Measurements from ENCODE around the gene BRAF.

BRAF gene

GRCh38 chr7:140898786-140899536 is 25.8 kb downstream of the BRAF start:
- DNase-seq (ENCODE audit: extremely low spot score) = no peak
- POLR2A ChIA-PET = no interaction called here
- TF ChIP-seq CTCF (IDR thresholded peaks at IDR 0.05; ENCODE audit: control extremely low read depth, extremely low read depth, low read depth, missing control alignments) = no peak
- CTCF ChIA-PET = interaction anchor here (1.3 to 2.2 kb wide), 3 partner anchors 9 to 68 kb away, joined by 3 to 8 read pairs (median 4); no protein-coding TSS in a partner anchor

- no peak for TF ChIP-seq CTCF (IDR thresholded peaks at IDR 0.05; ENCODE audit: control extremely low read depth, extremely low read depth, low read depth, missing control alignments)
- ChIA-PET POLR2A (no interaction called here), CTCF (no interaction called here)
- no peak for DNase-seq (ENCODE audit: extremely low spot score)
Measured at GRCh38 chr7:140896996-140897395, 27.7 kb downstream of the BRAF start.

GRCh38 chr7:140889645-140890044 is 35.1 kb downstream of the BRAF start:
- ChIA-PET CTCF (interaction anchor here (1.2 to 2.2 kb wide), 4 partner anchors 9 to 78 kb away, joined by 3 to 8 read pairs (median 4); no protein-coding TSS in a partner anchor), POLR2A (no interaction called here)
- DNase-seq (ENCODE audit: extremely low spot score) = no peak
- TF ChIP-seq CTCF (IDR thresholded peaks at IDR 0.05; ENCODE audit: control extremely low read depth, extremely low read depth, low read depth, missing control alignments) = no peak

GRCh38 chr7:140889150-140889549 is 35.6 kb downstream of the BRAF start:
- ChIA-PET CTCF (interaction anchor here (1.3 to 2.2 kb wide), 3 partner anchors 9 to 34 kb away, joined by 3 to 8 read pairs (median 4); no protein-coding TSS in a partner anchor), POLR2A (no interaction called here)
- no peak for DNase-seq (ENCODE audit: extremely low spot score)
- TF ChIP-seq CTCF (IDR thresholded peaks at IDR 0.05; ENCODE audit: control extremely low read depth, extremely low read depth, low read depth, missing control alignments) = no peak

GRCh38 chr7:140888087-140888486 is 36.6 kb downstream of the BRAF start:
- no peak for TF ChIP-seq CTCF (IDR thresholded peaks at IDR 0.05; ENCODE audit: control extremely low read depth, extremely low read depth, low read depth, missing control alignments)
- ChIA-PET CTCF (interaction anchor here (1.7 kb wide), 1 partner anchor 35 kb away, joined by 3 read pairs; no protein-coding TSS in a partner anchor), POLR2A (no interaction called here)
- no peak for DNase-seq (ENCODE audit: extremely low spot score)

GRCh38 chr7:140885735-140886334 is 38.9 kb downstream of the BRAF start:
- DNase-seq (ENCODE audit: extremely low spot score) = no peak
- POLR2A ChIA-PET = no interaction called here
- CTCF ChIA-PET = no interaction called here
- no peak for TF ChIP-seq CTCF (IDR thresholded peaks at IDR 0.05; ENCODE audit: control extremely low read depth, extremely low read depth, low read depth, missing control alignments)

Data from GM10248 (cell line).